ENCODE measurements around the gene ZNF19.

DNA sequence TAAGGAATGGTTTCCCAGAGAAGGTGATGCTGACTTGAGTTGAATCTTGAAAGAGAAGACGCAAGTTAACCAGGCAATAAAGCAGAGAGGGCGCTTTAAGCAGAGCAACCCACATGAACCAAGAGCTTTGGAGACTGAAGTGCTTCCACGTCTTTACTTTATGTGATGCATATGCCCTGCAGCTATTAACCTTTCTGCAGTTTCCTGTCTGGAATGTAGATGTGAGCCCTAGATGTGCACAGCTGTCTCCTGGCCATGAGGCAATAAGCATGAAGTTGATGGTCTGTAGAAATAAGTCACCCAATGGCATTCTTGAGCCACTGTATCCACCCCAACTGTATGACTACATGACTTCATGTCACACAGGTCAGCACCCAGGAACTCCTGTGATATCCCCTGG is 31.4 kb upstream of the ZNF19 start:
- no peak for TF ChIP-seq CTCF (IDR thresholded peaks at IDR 0.05)
- TF ChIP-seq POLR2A (IDR thresholded peaks at IDR 0.05) = no peak
